ENCODE results near the gene RAPGEF1.

GRCh38 chr9:131787838-131788237, 48.0 kb upstream of the RAPGEF1 start:
- TF ChIP-seq CTCF (IDR thresholded peaks at IDR 0.05; ENCODE audit: low read depth, low read length) (no peak), POLR2A (IDR thresholded peaks at IDR 0.05; ENCODE audit: extremely low read depth, insufficient read length) (no peak), MAX (IDR thresholded peaks at IDR 0.05; ENCODE audit: low read depth, low read length) (no peak), MYC (IDR thresholded peaks at IDR 0.05; ENCODE audit: low read depth, low read length) (no peak)
